Fibroblast of lung (primary cell): ENCODE measurements around the gene CMC2. TPM values are rescaled to one million over a fixed set of nuclear protein-coding genes. Genes with fewer than 3 reads are reported as not detected.

Source experiments
- DNase-seq, 2 donors: peaks; one replicate each; pipeline versions ENCODE4 v3.0.0 to v3.0.0-alpha.2; 2010; ENCODE audit warnings: low read depth in 2 of 2
- H2AFZ ChIP-seq: 2 replicates; pipeline ENCODE4 v1.5.1; 2012; ENCODE audit warnings: low read length, control low read depth, inconsistent platforms
- H3K27ac ChIP-seq: 2 replicates; pipeline ENCODE4 v1.5.1; 2011; ENCODE audit warnings: low read length, control low read depth; ENCODE audit not compliant: insufficient read depth
- H3K27me3 ChIP-seq: 2 replicates; pipeline ENCODE4 v1.5.1; 2011; ENCODE audit warnings: mild to moderate bottlenecking, low read length; ENCODE audit not compliant: control insufficient read depth, insufficient read depth
- H3K36me3 ChIP-seq: 2 replicates; pipeline ENCODE4 v1.5.1; 2011; ENCODE audit warnings: low read length; ENCODE audit not compliant: control insufficient read depth, insufficient read depth
- H3K4me1 ChIP-seq: 2 replicates; pipeline ENCODE4 v1.5.1; 2011; ENCODE audit warnings: low read length; ENCODE audit not compliant: control insufficient read depth, insufficient read depth; ENCODE audit errors: extremely low read depth
- H3K4me2 ChIP-seq: 2 replicates; pipeline ENCODE4 v1.5.1; 2011; ENCODE audit warnings: low read length, control low read depth; ENCODE audit not compliant: insufficient read depth; ENCODE audit errors: extremely low read depth
- H3K4me3 ChIP-seq, 4 experiments: fragments of 200-600 bp in 1 of 4; sonication (generic) in 1 of 4; replicated peaks in 1 of 4; 2 replicates each; pipeline ENCODE4 v1.5.1; 2011 to 2016; ENCODE audit warnings: low read length in 4 of 4, low read depth in 3 of 4, mild to moderate bottlenecking in 3 of 4, control low read depth in 2 of 4, inconsistent platforms in 1 of 4, mixed read lengths in 1 of 4; ENCODE audit not compliant: insufficient read depth in 1 of 4; ENCODE audit errors: control extremely low read depth in 1 of 4
- H3K79me2 ChIP-seq: 2 replicates; pipeline ENCODE4 v1.5.1; 2012; ENCODE audit warnings: mild to moderate bottlenecking, low read length, inconsistent platforms; ENCODE audit not compliant: control insufficient read depth, insufficient read depth
- H3K9ac ChIP-seq: 2 replicates; pipeline ENCODE4 v1.5.1; 2011; ENCODE audit warnings: mild to moderate bottlenecking, low read length, control low read depth; ENCODE audit not compliant: insufficient read depth
- H3K9me3 ChIP-seq: 2 replicates; pipeline ENCODE4 v1.5.1; 2012; ENCODE audit warnings: low read depth, low read length; ENCODE audit not compliant: control insufficient read depth, insufficient read depth
- H4K20me1 ChIP-seq: 2 replicates; pipeline ENCODE4 v1.5.1; 2011; ENCODE audit warnings: low read length; ENCODE audit not compliant: control insufficient read depth, insufficient read depth; ENCODE audit errors: extremely low read depth
- CTCF ChIP-seq, 2 donors: IDR thresholded peaks in 1 of 2; conservative IDR thresholded peaks in 1 of 2; 1 replicate in 1 of 2; 2 replicates in 1 of 2; pipeline ENCODE4 v1.5.1; 2011 to 2012; ENCODE audit warnings: low read length in 2 of 2, control low read depth in 1 of 2, inconsistent platforms in 1 of 2, low read depth in 1 of 2, mild to moderate bottlenecking in 1 of 2
- EZH2 ChIP-seq: IDR thresholded peaks from 2 replicates; pipeline ENCODE4 v1.5.1; 2012; ENCODE audit warnings: low read length, control low read depth, mild to moderate bottlenecking; ENCODE audit errors: missing control alignments
- polyA plus RNA-seq, 2 donors: library from polyadenylated mRNA; depleted of rRNA in 1 of 2; stranded (reverse) in 1 of 2; unstranded in 1 of 2; fragments of >200 nt; gene quantifications; 2 replicates each; pipeline ENCODE4 v1.2.1, GENCODE V29; 2011 to 2012; ENCODE audit warnings: missing spikeins in 1 of 2
- total RNA-seq: library from RNA; depleted of rRNA; stranded (reverse); fragments of >200 nt; gene quantifications from 2 replicates; pipeline ENCODE4 v1.2.1, GENCODE V29; 2014

The CMC2 gene
- total and polyA plus RNA-seq, 2 donors (not counting 1 experiment from before 2014, with no cell fraction given) = 70.5 to 77.3 TPM

- TF ChIP-seq EZH2 (no peak), CTCF (conservative IDR thresholded peaks at IDR 0.05 in 1 of 2, IDR thresholded peaks at IDR 0.05 in 1 of 2; ENCODE audit: low read depth in 1 of 2, low read length in 2 of 2) (no peak)
- Histone ChIP-seq H3K9me3 (no peaks in the 10 kb centered on the region), H3K4me1 (no peaks in the 10 kb centered on the region), H4K20me1 (no peaks in the 10 kb centered on the region), H3K79me2 (no peaks in the 10 kb centered on the region), H3K27ac (no peak overlapping the region), H3K36me3 (no peaks in the 10 kb centered on the region), H3K4me2 (no peak overlapping the region), H3K4me3 (no peak overlapping the region), H2AFZ (no peak overlapping the region), H3K27me3 (no peaks in the 10 kb centered on the region), H3K9ac (no peak overlapping the region)
- no peak for DNase-seq
Observed at GRCh38 chr16:80946481-80946880, 60.2 kb downstream of the CMC2 start.

- no peaks in the 10 kb centered on the region for H3K9me3 ChIP-seq
- H3K27ac ChIP-seq = no peak overlapping the region
- no peak overlapping the region for H3K9ac ChIP-seq
- no peaks in the 10 kb centered on the region for H3K79me2 ChIP-seq
- DNase-seq = peak; percentile 12 to 54
- H3K4me2 ChIP-seq = no peak overlapping the region
- TF ChIP-seq EZH2 = no peak
- TF ChIP-seq CTCF (conservative IDR thresholded peaks at IDR 0.05 in 1 of 2, IDR thresholded peaks at IDR 0.05 in 1 of 2; ENCODE audit: low read depth in 1 of 2, low read length in 2 of 2) = no peak
- H2AFZ ChIP-seq = no peak overlapping the region
- no peaks in the 10 kb centered on the region for H3K36me3 ChIP-seq
- H4K20me1 ChIP-seq = no peaks in the 10 kb centered on the region
- H3K27me3 ChIP-seq = no peaks in the 10 kb centered on the region
- H3K4me3 ChIP-seq = no peak overlapping the region
- H3K4me1 ChIP-seq = no peaks in the 10 kb centered on the region
Observed at GRCh38 chr16:80940069-80940856, 66.4 kb downstream of the CMC2 start.

- Histone ChIP-seq H3K79me2 (no peaks in the 10 kb centered on the region), H2AFZ (no peak overlapping the region), H3K9ac (no peak overlapping the region), H3K27me3 (no peaks in the 10 kb centered on the region), H3K4me2 (no peak overlapping the region), H4K20me1 (no peaks in the 10 kb centered on the region), H3K9me3 (no peaks in the 10 kb centered on the region), H3K36me3 (no peaks in the 10 kb centered on the region), H3K4me1 (no peaks in the 10 kb centered on the region), H3K27ac (no peak overlapping the region), H3K4me3 (no peak overlapping the region)
- no peak for DNase-seq
- TF ChIP-seq CTCF (conservative IDR thresholded peaks at IDR 0.05 in 1 of 2, IDR thresholded peaks at IDR 0.05 in 1 of 2; ENCODE audit: low read depth in 1 of 2, low read length in 2 of 2) = no peak
- TF ChIP-seq EZH2 = no peak
Observed at GRCh38 chr16:80938879-80939260, 67.8 kb downstream of the CMC2 start.
